HepG2 (cell line): ENCODE data around the gene BEST2. TPM values are rescaled to one million over a fixed set of nuclear protein-coding genes. Genes with fewer than 3 reads are reported as not detected.

Experiments
- ATF4 ChIP-seq, 2 experiments: fragments of 450-650 bp in 1 of 2; sonication (generic) in 1 of 2; formaldehyde crosslinking; IDR thresholded peaks; 2 replicates each; pipeline versions ENCODE4 v1.5.0 to v1.8.0; 2020 to 2022; ENCODE audit warnings: mild to moderate bottlenecking in 1 of 2, missing genetic modification reagents in 1 of 2
- CAMTA2 ChIP-seq: sonication (generic); formaldehyde crosslinking; IDR thresholded peaks from 2 replicates; pipeline ENCODE4 v1.4.0; 2020; ENCODE audit warnings: mild to moderate bottlenecking, missing genetic modification reagents, borderline replicate concordance
- CREB1 ChIP-seq, 2 experiments: fragments of 450-650 bp in 1 of 2; IDR thresholded peaks; 2 replicates each; pipeline ENCODE4 v1.6.1; 2016 to 2017; ENCODE audit warnings: control low read depth in 1 of 2, mild to moderate bottlenecking in 1 of 2, missing compliant biosample characterization in 1 of 2, missing genetic modification characterization in 1 of 2
- CREM ChIP-seq, 2 experiments: sonication (generic) in 1 of 2; formaldehyde crosslinking in 1 of 2; IDR thresholded peaks; 2 replicates each; pipeline versions ENCODE4 v1.4.0 to v1.6.1; 2016 to 2020; ENCODE audit warnings: antibody characterized with exemption in 1 of 2, mild to moderate bottlenecking in 1 of 2, missing genetic modification reagents in 1 of 2
- DNMT1 ChIP-seq: sonication (generic); formaldehyde crosslinking; IDR thresholded peaks from 2 replicates; pipeline ENCODE4 v1.5.1; 2020; ENCODE audit warnings: mild to moderate bottlenecking, missing genetic modification reagents
- ELF4 ChIP-seq: sonication (generic); formaldehyde crosslinking; IDR thresholded peaks from 2 replicates; pipeline ENCODE4 v1.5.0; 2020; ENCODE audit warnings: missing genetic modification reagents, mild to moderate bottlenecking, moderate library complexity, borderline replicate concordance
- MIER3 ChIP-seq: IDR thresholded peaks from 2 replicates; pipeline ENCODE4 v1.6.1; 2016; ENCODE audit warnings: missing compliant biosample characterization, borderline replicate concordance
- NAIF1 ChIP-seq: sonication (generic); formaldehyde crosslinking; IDR thresholded peaks from 2 replicates; pipeline ENCODE4 v1.5.0; 2020; ENCODE audit warnings: mild to moderate bottlenecking, missing genetic modification reagents, borderline replicate concordance
- NFKBIZ ChIP-seq: IDR thresholded peaks from 2 replicates; pipeline ENCODE4 v1.6.1; 2018; ENCODE audit warnings: missing genetic modification reagents, missing compliant biosample characterization
- NONO ChIP-seq, 2 experiments: fragments of 450-650 bp in 1 of 2; sonication (generic) in 1 of 2; formaldehyde crosslinking in 1 of 2; IDR thresholded peaks in 1 of 2; conservative IDR thresholded peaks in 1 of 2; 2 replicates each; pipeline versions ENCODE4 v1.6.1 to v1.8.0; 2017 to 2022; ENCODE audit warnings: mild to moderate bottlenecking in 1 of 2, missing genetic modification reagents in 1 of 2, moderate library complexity in 1 of 2
- NRL ChIP-seq: sonication (generic); formaldehyde crosslinking; IDR thresholded peaks from 2 replicates; pipeline ENCODE4 v1.5.0; 2020; ENCODE audit warnings: missing genetic modification reagents, mild to moderate bottlenecking, moderate library complexity, borderline replicate concordance
- SALL2 ChIP-seq: sonication (generic); formaldehyde crosslinking; IDR thresholded peaks from 2 replicates; pipeline ENCODE4 v1.8.1; 2023; ENCODE audit warnings: mild to moderate bottlenecking, missing genetic modification reagents, inconsistent platforms
- SNAPC4 ChIP-seq: sonication (generic); formaldehyde crosslinking; IDR thresholded peaks from 2 replicates; pipeline ENCODE4 v1.4.0; 2020; ENCODE audit warnings: mild to moderate bottlenecking, missing genetic modification reagents
- SNRNP70 ChIP-seq: fragments of 200-400 bp; formaldehyde crosslinking; IDR thresholded peaks from 2 replicates; pipeline ENCODE4 v1.6.1; 2017; ENCODE audit warnings: mild to moderate bottlenecking, low read depth, low read length, moderate library complexity
- TAF15 ChIP-seq: fragments of 200-400 bp; formaldehyde crosslinking; IDR thresholded peaks from one replicate; pipeline ENCODE4 v1.6.1; 2018; ENCODE audit warnings: mild to moderate bottlenecking, low read depth, low read length; ENCODE audit not compliant: poor library complexity, severe bottlenecking
- ZBTB44 ChIP-seq: sonication (generic); formaldehyde crosslinking; IDR thresholded peaks from 2 replicates; pipeline ENCODE4 v1.4.0; 2020; ENCODE audit warnings: missing genetic modification reagents
- ZKSCAN8 ChIP-seq: IDR thresholded peaks from 2 replicates; pipeline ENCODE4 v1.6.1; 2016; ENCODE audit warnings: borderline replicate concordance, missing genetic modification reagents, missing compliant biosample characterization
- ZNF124 ChIP-seq: sonication (generic); formaldehyde crosslinking; IDR thresholded peaks from 2 replicates; pipeline ENCODE4 v1.4.0; 2020; ENCODE audit warnings: missing genetic modification reagents
- ZNF160 ChIP-seq: sonication (generic); formaldehyde crosslinking; IDR thresholded peaks from 2 replicates; pipeline ENCODE4 v1.8.0; 2022; ENCODE audit warnings: mild to moderate bottlenecking, inconsistent platforms, missing genetic modification reagents
- ZNF549 ChIP-seq: sonication (generic); formaldehyde crosslinking; IDR thresholded peaks from 2 replicates; pipeline ENCODE4 v1.5.0; 2020; ENCODE audit warnings: missing genetic modification reagents
- polyA plus RNA-seq, 8 experiments: library from polyadenylated mRNA; depleted of rRNA in 3 of 8; stranded (reverse) in 7 of 8; unstranded in 1 of 8; fragments of >200 nt; fragmentation: Illumina TruSeq in 4 of 8; extraction: Trizol in 4 of 8; gene quantifications; 2 replicates each; pipeline versions ENCODE4 v1.2.1 to v1.2.3, GENCODE V29; 2011 to 2016; ENCODE audit warnings: low read depth in 4 of 8, missing spikeins in 1 of 8, mixed read lengths in 1 of 8; ENCODE audit not compliant: insufficient read depth in 1 of 8
- total RNA-seq, 5 experiments: library from RNA; depleted of rRNA; stranded (reverse); fragments of >200 nt; fragmentation: Illumina TruSeq; extraction: Trizol; gene quantifications; 2 replicates each; pipeline ENCODE4 v1.2.3, GENCODE V29; 2016; ENCODE audit warnings: low read depth in 1 of 5

BEST2 gene
- total and polyA plus RNA-seq, 2 of the 13 experiments (the other 11 are each of a cell fraction or from before 2014, with no cell fraction given): not detected

GRCh38 chr19:12736995-12737834, 14.4 kb upstream of the BEST2 start, which contains the start of gene GET3 (continued):
- no peak for TF ChIP-seq SNAPC4
- TF ChIP-seq ZKSCAN8 (CRISPR knock-in tag): no peak
- TF ChIP-seq MIER3: no peak; the same call in 1 of the 2 replicates
- no peak for TF ChIP-seq DNMT1 (CRISPR knock-in tag)
- TF ChIP-seq SALL2 (CRISPR knock-in tag): no peak
- TF ChIP-seq ATF4 (CRISPR knock-in tag; IDR thresholded peaks at IDR 0.05): no peak
- TF ChIP-seq ZNF160: 0 out of 2 replicates have a peak, but pooled peaks have one; percentile 56
- no peak for TF ChIP-seq ELF4 (CRISPR knock-in tag)
- no peak for TF ChIP-seq NAIF1 (CRISPR knock-in tag)
- peak; percentile 30; the same call in 1 of the 2 replicates for TF ChIP-seq CREM (IDR thresholded peaks at IDR 0.05)
- no peak for TF ChIP-seq CREM (CRISPR knock-in tag; IDR thresholded peaks at IDR 0.05)
- no peak for TF ChIP-seq ZBTB44 (CRISPR knock-in tag)
- no peak for TF ChIP-seq NFKBIZ
- TF ChIP-seq SNRNP70: no peak
- no peak for TF ChIP-seq NONO (IDR thresholded peaks at IDR 0.05)
- TF ChIP-seq NONO (CRISPR knock-in tag; conservative IDR thresholded peaks at IDR 0.05): no peak; the same call in 1 of the 2 replicates
- peak; percentile 50 for TF ChIP-seq CREB1 (IDR thresholded peaks at IDR 0.05)
- peak; percentile 84 for TF ChIP-seq CREB1 (CRISPR knock-in tag; IDR thresholded peaks at IDR 0.05)
- no peak; the same call in 1 of the 2 replicates for TF ChIP-seq NRL (CRISPR knock-in tag)
- TF ChIP-seq CAMTA2: no peak
- TF ChIP-seq ZNF549: no peak
- no peak for TF ChIP-seq TAF15
- no peak for TF ChIP-seq ZNF124 (CRISPR knock-in tag)
